ENCODE results near the gene JSRP1.
A peak's percentile ranks its signal among the peaks of the same experiment; 100 is the strongest.

The JSRP1 gene

GRCh38 chr19:2266183-2266993 is 10.2 kb upstream of the JSRP1 start:
- ATAC-seq, result no peak

DNA sequence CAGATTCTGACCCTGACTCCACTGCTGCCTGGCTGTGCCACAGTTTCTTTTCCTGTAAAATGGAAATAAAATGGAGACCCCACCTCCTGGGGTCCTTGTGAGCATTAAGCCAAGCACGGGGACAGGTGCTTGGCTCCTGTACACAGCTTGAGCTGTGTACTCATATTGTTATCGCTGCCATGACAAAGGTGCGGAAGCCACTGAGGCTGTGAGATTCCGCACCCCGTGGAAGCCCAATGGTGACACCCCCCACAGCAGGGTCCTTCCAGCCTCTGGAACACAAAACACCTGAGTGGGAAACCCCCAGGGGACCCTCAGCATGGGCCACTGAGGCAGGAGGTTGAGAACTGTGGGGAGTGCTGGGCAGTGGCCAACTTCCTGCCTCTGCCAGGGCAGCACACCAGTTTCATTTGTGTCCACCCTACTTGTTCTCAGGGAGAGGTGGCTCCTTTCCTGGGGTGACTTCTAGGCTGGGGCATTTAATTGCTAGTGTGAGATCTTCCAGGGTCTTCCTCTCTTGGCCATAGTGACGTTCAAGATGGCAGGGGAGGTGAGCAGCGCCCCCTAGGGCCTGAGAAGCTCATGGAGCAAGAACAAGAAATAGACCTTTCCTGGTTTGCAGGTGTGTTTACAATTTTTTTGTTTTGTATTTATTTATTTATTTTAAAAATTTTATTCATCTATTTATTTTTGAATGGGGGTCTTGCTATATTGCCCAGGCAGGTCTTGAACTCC is 5.4 kb upstream of the JSRP1 start:
- ATAC-seq, result no peak

DNA sequence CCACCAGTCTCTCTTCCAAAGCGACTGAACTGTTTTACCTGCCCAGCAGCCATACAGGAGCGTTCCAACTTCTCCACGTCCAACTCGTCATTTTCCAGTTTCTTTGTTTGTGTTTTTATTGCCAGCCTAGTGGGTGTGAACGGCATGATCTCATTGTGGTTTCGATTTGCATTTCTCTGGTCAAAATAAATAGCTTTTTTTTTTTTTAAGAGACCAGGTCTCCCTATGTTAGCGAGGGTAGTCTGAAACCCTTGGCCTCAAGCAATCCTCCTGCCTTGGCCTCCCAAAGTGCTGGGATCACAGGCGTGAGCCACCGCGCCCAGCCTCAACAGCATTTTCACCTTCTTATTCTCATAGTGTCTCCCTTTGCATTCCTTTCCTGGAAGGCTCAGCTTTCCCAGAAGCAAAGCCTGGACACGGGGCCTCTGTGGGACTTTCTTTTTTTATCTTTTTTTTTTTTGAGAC is 4.2 kb upstream of the JSRP1 start:
- ATAC-seq, result peak in 1 of 2 donors; percentile 18

DNA sequence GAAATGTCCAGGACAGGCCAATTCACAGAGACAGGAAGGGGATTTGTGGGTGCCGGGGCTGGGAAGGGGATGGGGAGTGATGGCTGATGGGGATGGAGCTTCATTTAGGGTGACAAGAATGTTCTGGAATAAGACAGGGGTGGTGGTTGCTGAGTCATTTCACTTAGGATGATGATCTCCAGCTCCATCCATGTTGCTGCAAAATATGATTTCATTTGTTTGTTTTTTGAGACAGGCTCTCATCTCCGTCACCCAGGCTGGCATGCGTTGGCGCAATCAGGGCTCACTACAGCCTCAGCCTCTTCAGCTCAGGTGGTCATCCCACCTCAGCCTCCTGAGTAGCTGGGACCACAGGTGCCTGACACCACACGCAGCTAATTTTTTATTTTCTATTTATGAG is 3.1 kb upstream of the JSRP1 start:
- no peak for ATAC-seq

DNA sequence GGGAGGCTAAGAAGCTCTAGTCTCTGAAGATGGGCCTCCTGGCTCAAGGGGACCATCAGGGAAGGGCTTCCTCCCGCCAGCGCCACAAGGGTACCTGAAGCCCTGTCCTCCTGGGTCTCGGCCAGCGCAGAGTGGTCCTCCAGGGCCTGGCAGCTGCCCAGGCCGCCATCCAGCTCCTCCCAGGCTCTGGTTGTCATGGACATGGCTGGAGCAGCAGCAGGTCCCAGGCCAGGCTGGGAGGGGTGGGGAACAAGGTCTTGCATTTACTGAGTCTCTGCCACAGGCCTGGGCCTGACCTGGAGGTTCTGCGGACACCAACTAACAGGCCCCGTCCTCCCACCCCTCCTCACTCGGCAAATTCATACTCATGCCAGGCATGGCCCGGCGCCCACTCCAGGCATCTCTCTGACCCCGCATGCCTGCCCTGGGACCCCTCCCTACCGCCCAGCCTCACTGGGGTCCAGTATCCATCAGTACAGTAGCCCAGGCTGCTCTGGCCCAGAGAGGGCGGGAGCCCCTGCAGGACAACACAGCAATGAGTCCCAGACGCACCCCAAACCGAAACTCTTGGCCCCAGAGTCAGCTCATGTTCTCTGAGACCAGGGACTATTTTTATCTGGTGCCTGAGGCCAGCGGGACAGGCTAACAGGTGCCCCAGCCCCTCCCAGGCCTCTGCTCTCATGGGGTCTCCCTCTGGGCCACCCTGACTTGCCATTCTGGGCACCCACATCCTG is 938 bp downstream of the JSRP1 start:
- ATAC-seq, result no peak

DNA sequence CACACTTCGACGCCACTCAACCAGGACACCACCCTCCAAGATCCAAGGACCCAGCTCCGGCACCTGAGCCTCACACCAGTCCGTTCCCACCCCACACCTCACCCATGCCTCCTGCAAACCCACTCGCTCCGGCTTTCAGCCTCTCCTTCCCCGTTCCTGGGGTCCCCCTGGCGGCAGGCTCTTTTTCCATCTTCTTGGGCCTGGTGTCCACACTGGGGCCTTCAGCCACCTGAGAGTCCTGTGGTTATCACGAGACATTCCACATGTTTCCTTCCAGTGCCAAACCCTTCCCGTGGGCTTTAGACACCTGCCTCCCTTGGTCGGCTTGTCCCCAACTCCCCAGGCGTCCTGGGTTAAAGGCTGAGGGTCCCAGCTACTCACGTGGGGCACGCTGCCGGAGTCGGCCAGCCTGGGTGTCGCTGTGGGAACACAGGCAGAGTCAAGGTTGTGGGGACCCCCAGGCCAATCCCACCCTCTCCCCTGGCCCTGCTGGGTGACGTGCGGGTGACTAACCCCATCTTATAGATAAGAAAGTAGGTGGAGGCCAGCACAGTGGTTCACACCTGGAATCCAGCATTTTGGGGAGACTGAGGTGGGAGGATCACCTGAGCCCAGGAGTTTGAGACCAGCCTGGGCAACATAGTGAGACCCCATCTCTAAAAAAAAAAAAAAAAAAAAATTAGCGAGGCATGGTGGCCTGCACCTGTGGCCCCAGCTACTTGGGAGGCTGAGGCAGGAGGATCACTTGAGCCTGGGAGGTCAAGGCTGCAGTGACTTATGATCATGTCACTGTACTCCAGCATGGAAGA is 1.9 kb downstream of the JSRP1 start:
- ATAC-seq, result no peak

- peak; percentile 32 to 39 for ATAC-seq
Measured at GRCh38 chr19:2253106-2254063, 2.8 kb downstream of the JSRP1 start.

DNA sequence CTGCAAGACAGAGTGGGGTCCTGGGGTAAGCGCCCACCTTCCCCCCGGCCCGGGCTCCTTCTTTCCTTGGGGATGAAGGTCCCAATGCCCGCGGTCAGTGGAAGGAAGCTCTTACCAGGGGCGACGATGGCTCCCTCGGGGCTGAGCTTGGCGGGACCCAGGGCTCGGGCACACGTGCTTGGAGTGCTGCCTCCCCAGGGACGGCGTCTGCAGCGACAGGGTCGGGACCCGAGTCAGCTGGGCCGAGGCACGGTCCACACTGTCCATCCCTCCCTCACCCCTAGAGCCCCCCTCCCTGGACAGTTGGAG is 3.5 kb downstream of the JSRP1 start:
- ATAC-seq, result peak; percentile 1 to 3

GRCh38 chr19:2252055-2252796 is 4.0 kb downstream of the JSRP1 start:
- ATAC-seq, result no peak

- peak; percentile 19 to 25 for ATAC-seq
Measured at GRCh38 chr19:2251106-2252054, 4.8 kb downstream of the JSRP1 start.

DNA sequence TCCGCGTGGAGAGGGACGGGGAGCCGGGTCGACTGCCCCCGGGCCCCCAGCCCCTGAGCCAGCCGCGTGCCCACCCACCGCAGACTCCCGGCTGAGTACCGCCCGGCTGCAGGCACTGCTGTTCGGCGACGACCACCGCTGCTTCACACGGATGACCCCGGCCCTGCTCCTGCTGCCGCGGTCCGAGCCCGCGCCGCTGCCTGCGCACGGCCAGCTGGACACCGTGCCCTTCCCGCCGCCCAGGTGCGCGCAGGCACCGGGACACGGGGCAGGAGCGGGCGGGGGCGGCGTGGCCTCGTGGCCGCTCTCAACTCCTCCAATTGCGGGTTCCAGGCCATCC is 5.5 kb downstream of the JSRP1 start:
- ATAC-seq, result no peak

DNA sequence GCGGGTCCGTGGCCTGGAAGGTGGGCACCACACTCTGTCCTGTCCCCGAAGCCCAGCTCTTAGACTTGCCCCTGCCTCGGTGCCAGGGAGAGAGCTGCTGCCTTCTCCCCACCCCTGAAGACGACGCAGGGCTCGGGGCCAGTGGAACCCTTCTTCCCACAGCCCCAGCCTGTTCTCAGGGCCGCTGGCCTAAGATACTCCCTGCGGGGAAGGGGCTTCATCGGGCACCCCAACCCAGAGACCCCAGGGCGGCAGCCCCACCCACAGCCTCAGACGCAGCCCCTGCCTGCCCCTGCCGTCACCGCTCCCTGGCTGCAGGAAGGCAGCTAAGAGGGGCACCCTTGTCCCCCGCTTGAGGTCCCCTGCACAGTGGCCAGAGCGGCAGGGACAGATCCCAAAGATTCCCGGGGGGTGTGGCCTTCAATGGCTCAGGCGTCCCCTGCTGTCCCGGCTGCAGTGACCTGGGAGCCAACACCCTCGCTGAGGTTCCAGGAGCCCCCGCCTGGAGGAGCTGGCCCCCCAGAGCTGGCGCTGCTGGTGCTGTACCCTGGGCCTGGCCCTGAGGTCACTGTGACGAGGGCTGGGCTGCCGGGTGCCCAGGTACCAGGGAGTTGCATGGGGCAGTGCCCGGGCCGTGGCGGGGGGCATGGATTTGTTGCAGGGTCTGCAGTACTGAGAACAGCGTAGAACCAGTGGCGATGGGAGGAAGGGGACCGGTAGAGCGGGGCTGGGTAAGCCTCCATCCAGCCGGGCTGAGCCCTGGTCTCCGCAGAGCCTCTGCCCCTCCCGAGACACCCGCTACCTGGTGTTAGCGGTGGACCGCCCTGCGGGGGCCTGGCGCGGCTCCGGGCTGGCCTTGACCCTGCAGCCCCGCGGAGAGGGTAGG is 6.1 kb downstream of the JSRP1 start:
- ATAC-seq, result no peak

GRCh38 chr19:2249010-2249866 is 7.0 kb downstream of the JSRP1 start, which contains the start of gene AMH:
Gene AMH (plus strand): TSS chr19:2249323. CDS start chr19:2249333, 10 bp downstream.
- no peak for ATAC-seq

DNA sequence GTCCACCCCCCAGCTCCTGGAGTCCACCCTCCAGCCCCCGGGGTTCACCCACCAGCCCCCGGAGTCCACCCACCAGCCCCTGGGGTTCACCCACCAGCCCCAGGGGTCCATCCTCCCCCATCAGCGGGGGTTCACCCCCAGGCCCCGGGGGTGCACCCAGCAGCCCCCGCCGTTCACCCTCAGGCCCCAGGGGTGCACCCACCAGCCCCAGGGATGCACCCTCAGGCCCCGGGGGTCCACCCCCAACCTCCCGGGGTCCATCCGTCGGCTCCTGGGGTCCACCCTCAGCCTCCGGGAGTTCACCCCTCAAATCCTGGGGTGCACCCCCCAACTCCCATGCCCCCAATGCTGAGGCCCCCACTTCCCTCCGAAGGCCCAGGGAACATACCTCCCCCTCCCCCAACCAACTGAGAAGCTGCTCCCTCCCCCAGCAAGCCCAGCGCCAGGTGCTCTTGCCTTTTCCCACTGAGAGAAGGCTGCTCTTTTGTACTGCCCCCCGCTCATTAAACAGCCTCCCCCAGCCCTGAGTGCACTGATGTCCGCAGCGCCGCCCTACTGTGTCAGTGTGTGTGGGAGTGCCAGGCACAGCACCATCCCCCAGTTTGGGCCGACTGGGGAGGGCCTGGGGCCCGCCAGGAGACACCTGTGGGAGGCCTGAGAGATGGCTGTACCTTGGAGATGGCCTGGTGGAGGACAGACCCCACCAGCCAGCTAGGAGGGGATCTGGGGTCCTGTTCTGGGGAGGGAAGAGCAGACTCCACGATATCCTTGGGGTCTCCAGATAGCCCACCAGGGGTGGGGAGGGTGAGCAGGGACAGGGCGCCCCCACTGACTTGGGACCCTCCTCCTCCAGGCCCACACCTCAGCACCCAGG is 7.8 kb downstream of the JSRP1 start:
- no peak for ATAC-seq

- ATAC-seq, result no peak
Measured at GRCh38 chr19:2247433-2248101, 8.7 kb downstream of the JSRP1 start.
